KMS-11 (cell line): ENCODE results near the gene ZNF792.

ENCODE experiments used
- H2AFZ ChIP-seq: fragments of 200-600 bp; sonication (generic); 2 replicates; pipeline ENCODE4 v1.6.1; 2016; ENCODE audit warnings: antibody characterized with exemption, mixed run types, low read depth
- H3K27ac ChIP-seq: fragments of 200-600 bp; sonication (generic); 2 replicates; pipeline ENCODE4 v1.6.1; 2016; ENCODE audit warnings: mild to moderate bottlenecking, mixed run types
- H3K27me3 ChIP-seq: fragments of 200-600 bp; sonication (generic); 2 replicates; pipeline ENCODE4 v1.6.1; 2017; ENCODE audit warnings: mild to moderate bottlenecking, low read depth, mixed run types, moderate library complexity; ENCODE audit not compliant: insufficient read depth
- H3K36me3 ChIP-seq: fragments of 200-600 bp; sonication (generic); 2 replicates; pipeline ENCODE4 v1.6.1; 2017; ENCODE audit warnings: mild to moderate bottlenecking, mixed run types; ENCODE audit not compliant: insufficient read depth
- H3K4me1 ChIP-seq: fragments of 200-600 bp; sonication (generic); 2 replicates; pipeline ENCODE4 v1.6.1; 2016; ENCODE audit warnings: mild to moderate bottlenecking, low read depth, mixed run types; ENCODE audit not compliant: poor library complexity, severe bottlenecking
- H3K4me2 ChIP-seq: fragments of 200-600 bp; sonication (generic); 2 replicates; pipeline ENCODE4 v1.7.0; 2016; ENCODE audit warnings: mild to moderate bottlenecking, mixed run types
- H3K4me3 ChIP-seq: fragments of 200-600 bp; sonication (generic); IDR thresholded peaks from 2 replicates; pipeline ENCODE4 v1.6.1; 2017; ENCODE audit warnings: low read depth, low read length, mixed read lengths; ENCODE audit not compliant: insufficient read depth
- H3K79me2 ChIP-seq: fragments of 200-600 bp; sonication (generic); 2 replicates; pipeline ENCODE4 v1.6.1; 2016; ENCODE audit warnings: low read depth, mixed run types; ENCODE audit not compliant: insufficient read depth
- H3K9ac ChIP-seq: fragments of 200-600 bp; sonication (generic); 2 replicates; pipeline ENCODE4 v1.6.1; 2016; ENCODE audit warnings: mild to moderate bottlenecking, mixed run types
- H4K20me1 ChIP-seq: fragments of 200-600 bp; sonication (generic); 2 replicates; pipeline ENCODE4 v1.6.1; 2016; ENCODE audit warnings: mild to moderate bottlenecking, mixed run types; ENCODE audit not compliant: insufficient read depth
- CTCF ChIP-seq: fragments of 200-600 bp; sonication (generic); conservative IDR thresholded peaks from 2 replicates; pipeline ENCODE4 v1.6.1; 2017; ENCODE audit warnings: low read depth, mild to moderate bottlenecking, antibody characterized with exemption, low read length, moderate library complexity, mixed read lengths

Gene ZNF792

GRCh38 chr19:35002037-35002535 lies 38.1 kb upstream of the ZNF792 start:
- Histone ChIP-seq H4K20me1 (no peaks in the 10 kb centered on the region), H3K4me1 (peaks cover 4% of the 10 kb centered on the region), H3K4me2 (no peak overlapping the region), H3K79me2 (no peaks in the 10 kb centered on the region), H3K9ac (no peak overlapping the region), H2AFZ (no peak overlapping the region), H3K27me3 (no peaks in the 10 kb centered on the region), H3K27ac (no peak overlapping the region), H3K4me3 (no peak overlapping the region), H3K36me3 (no peaks in the 10 kb centered on the region)
- TF ChIP-seq CTCF, result no peak

DNA sequence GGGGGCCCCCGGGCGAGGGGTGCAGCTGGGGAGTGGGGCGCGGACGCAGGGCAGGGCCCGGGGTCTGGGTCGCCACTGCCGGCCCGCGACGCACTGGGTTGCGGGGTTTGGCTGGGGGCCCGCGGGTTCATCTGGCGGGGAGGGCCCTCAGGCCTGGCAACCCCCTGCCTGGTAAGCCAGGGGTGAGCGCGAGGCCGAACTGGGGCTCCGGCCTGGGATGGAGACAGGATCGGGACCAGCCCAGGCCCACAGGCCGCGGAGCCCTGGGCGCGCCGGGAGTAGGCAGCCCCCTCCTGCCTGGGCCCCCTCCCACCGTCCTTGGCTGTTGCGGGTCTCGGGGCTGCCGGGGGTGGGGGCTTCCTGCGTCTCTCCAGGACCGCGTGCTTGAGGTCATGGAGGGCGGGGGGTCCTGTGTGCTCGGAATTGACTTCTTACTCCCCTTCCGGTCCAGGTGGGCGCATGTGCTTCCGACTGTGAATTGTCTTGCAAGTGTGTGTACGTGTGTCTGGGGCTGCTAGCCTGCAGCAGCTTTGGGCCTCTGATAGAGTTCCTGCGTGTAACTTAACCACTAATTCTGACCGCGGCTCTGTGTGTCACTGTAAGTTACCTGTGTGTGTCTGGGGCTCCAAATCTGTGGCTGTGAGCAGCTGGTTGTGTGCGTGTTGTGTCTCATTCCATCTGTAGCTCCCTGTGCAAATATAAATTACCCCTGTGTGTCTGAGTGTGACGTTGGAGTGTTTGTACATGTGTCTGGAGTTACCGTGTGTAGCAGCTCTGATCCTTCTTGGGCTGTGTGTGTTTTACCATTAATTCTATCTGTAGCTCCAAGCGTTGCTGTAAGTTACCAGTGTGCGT lies 36.8 kb upstream of the ZNF792 start:
- H3K27me3 ChIP-seq, result no peaks in the 10 kb centered on the region
- H3K4me2 ChIP-seq, result peak overlapping the region; percentile 33; the same call in 1 of the 2 replicates
- peaks cover 4% of the 10 kb centered on the region for H3K4me1 ChIP-seq
- no peak overlapping the region for H2AFZ ChIP-seq
- no peak overlapping the region for H3K4me3 ChIP-seq
- TF ChIP-seq CTCF, result no peak
- H3K9ac ChIP-seq, result peak overlapping the region; percentile 14; the same call in 1 of the 2 replicates
- H3K27ac ChIP-seq, result no peak overlapping the region
- no peaks in the 10 kb centered on the region for H3K79me2 ChIP-seq
- no peaks in the 10 kb centered on the region for H4K20me1 ChIP-seq
- no peaks in the 10 kb centered on the region for H3K36me3 ChIP-seq

GRCh38 chr19:35000338-35000646 lies 36.3 kb upstream of the ZNF792 start:
- no peak overlapping the region for H3K27ac ChIP-seq
- H3K27me3 ChIP-seq, result no peaks in the 10 kb centered on the region
- peak overlapping the region; percentile 14; the same call in 1 of the 2 replicates for H3K9ac ChIP-seq
- H3K4me1 ChIP-seq, result peaks cover 4% of the 10 kb centered on the region
- no peak for TF ChIP-seq CTCF
- peak overlapping the region; percentile 89; the same call in 1 of the 2 replicates for H2AFZ ChIP-seq
- no peak overlapping the region for H3K4me3 ChIP-seq
- no peaks in the 10 kb centered on the region for H4K20me1 ChIP-seq
- no peaks in the 10 kb centered on the region for H3K36me3 ChIP-seq
- no peak overlapping the region for H3K4me2 ChIP-seq
- H3K79me2 ChIP-seq, result no peaks in the 10 kb centered on the region

GRCh38 chr19:34999498-35000337 lies 35.7 kb upstream of the ZNF792 start, which contains the start of gene GRAMD1A:
GRAMD1A (plus strand) TSS chr19:35000323; CDS start chr19:35000479, 156 bp downstream.
- Histone ChIP-seq H2AFZ (peak within 1 kb of the TSS; percentile 89), H4K20me1 (no peaks in the 10 kb centered on the region), H3K79me2 (no peaks in the 10 kb centered on the region), H3K9ac (peak within 1 kb of the TSS; percentile 14; the same call in 1 of the 2 replicates), H3K27ac (no peak within 1 kb of the TSS), H3K4me3 (no peak within 1 kb of the TSS), H3K27me3 (no peaks in the 10 kb centered on the region), H3K4me1 (peaks cover 4% of the 10 kb centered on the region), H3K4me2 (peak within 1 kb of the TSS; percentile 51; the same call in 1 of the 2 replicates), H3K36me3 (no peaks in the 10 kb centered on the region)
- no peak for TF ChIP-seq CTCF
